Measurements from ENCODE around the gene TMUB1.

DNA sequence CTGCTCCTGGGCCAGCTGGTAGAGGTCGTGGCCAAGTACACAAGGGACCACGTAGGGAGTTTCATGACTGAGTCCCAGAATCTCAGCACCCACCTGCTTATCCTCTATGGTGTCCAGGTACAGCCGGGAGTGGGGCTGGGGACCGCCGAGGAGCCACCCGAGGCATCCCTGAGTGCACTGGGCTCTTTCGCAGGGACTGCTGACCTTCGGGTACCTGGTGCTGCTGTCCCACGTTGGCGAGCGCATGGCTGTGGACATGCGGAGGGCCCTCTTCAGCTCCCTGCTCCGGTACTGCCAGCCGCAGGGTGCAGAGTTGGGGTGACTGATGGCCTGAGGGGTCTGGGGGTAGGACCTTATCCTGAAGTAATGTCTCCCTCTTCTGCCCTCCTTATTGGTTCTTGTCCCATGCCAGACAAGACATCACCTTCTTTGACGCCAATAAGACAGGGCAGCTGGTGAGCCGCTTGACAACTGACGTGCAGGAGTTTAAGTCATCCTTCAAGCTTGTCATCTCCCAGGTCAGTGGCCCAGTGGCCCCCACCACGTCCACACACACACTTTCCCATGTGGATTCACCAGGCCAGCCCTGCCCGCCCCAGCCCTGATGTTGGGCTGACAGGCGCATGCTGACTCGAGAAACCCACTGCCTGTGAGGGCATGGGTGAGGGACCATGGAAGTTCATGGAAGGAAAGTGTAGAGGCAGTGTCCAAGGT, 48.8 kb downstream of the TMUB1 start:
- TF ChIP-seq, protein P1, sequence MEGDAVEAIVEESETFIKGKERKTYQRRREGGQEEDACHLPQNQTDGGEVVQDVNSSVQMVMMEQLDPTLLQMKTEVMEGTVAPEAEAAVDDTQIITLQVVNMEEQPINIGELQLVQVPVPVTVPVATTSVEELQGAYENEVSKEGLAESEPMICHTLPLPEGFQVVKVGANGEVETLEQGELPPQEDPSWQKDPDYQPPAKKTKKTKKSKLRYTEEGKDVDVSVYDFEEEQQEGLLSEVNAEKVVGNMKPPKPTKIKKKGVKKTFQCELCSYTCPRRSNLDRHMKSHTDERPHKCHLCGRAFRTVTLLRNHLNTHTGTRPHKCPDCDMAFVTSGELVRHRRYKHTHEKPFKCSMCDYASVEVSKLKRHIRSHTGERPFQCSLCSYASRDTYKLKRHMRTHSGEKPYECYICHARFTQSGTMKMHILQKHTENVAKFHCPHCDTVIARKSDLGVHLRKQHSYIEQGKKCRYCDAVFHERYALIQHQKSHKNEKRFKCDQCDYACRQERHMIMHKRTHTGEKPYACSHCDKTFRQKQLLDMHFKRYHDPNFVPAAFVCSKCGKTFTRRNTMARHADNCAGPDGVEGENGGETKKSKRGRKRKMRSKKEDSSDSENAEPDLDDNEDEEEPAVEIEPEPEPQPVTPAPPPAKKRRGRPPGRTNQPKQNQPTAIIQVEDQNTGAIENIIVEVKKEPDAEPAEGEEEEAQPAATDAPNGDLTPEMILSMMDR (IDR thresholded peaks at IDR 0.05): no peak
- TF ChIP-seq POLR2A (IDR thresholded peaks at IDR 0.05): no peak

All from lower leg skin (tissue), 3 donors.